ENCODE measurements around the gene REV1.

Gene REV1

DNA sequence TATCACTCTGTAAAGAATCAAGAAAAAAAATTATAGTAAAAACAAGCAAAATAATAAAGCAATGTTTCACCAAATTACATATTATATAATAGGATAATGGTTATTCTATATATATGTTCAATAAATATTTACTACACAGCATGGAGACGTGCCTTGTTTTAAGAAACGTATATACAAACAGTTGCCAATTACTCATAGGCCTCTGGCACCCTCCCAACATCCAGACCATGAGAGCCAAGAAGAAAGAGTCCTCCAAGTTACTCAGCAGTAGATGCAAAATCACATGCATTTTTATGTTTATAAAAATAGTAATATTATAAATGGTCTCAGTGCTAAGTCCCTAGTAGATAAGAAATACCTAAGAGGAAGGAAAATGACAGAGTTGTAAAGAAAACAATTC, 64.8 kb downstream of the REV1 start:
- H3K4me3 ChIP-seq (ENCODE audit: low read depth, low read length, poor library complexity, severe bottlenecking): no peak overlapping the region
- no peak overlapping the region for H3K4me2 ChIP-seq (ENCODE audit: low read length)
- H4K20me1 ChIP-seq (ENCODE audit: insufficient read depth, low read length): no peaks in the 10 kb centered on the region
- no peak overlapping the region for H2AFZ ChIP-seq (ENCODE audit: low read length)
- peaks cover 90% of the 10 kb centered on the region for H3K36me3 ChIP-seq (ENCODE audit: insufficient read depth, low read length)
- H3K79me2 ChIP-seq (ENCODE audit: insufficient read depth, low read length): no peaks in the 10 kb centered on the region
- H3K27me3 ChIP-seq (ENCODE audit: insufficient read depth, low read length): no peaks in the 10 kb centered on the region
- TF ChIP-seq, protein P1, sequence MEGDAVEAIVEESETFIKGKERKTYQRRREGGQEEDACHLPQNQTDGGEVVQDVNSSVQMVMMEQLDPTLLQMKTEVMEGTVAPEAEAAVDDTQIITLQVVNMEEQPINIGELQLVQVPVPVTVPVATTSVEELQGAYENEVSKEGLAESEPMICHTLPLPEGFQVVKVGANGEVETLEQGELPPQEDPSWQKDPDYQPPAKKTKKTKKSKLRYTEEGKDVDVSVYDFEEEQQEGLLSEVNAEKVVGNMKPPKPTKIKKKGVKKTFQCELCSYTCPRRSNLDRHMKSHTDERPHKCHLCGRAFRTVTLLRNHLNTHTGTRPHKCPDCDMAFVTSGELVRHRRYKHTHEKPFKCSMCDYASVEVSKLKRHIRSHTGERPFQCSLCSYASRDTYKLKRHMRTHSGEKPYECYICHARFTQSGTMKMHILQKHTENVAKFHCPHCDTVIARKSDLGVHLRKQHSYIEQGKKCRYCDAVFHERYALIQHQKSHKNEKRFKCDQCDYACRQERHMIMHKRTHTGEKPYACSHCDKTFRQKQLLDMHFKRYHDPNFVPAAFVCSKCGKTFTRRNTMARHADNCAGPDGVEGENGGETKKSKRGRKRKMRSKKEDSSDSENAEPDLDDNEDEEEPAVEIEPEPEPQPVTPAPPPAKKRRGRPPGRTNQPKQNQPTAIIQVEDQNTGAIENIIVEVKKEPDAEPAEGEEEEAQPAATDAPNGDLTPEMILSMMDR (IDR thresholded peaks at IDR 0.05; ENCODE audit: low read length): no peak
- no peak for TF ChIP-seq EZH2 (IDR thresholded peaks at IDR 0.05; ENCODE audit: borderline replicate concordance, low read length)
- no peaks in the 10 kb centered on the region for H3K4me1 ChIP-seq (ENCODE audit: insufficient read depth, low read length, severe bottlenecking)
- no peaks in the 10 kb centered on the region for H3F3A ChIP-seq (ENCODE audit: insufficient read depth, low read length)
- H3K27ac ChIP-seq (ENCODE audit: low read depth, low read length, poor library complexity, severe bottlenecking): no peak overlapping the region
- no peak overlapping the region for H3K9ac ChIP-seq (ENCODE audit: low read length)
- no peaks in the 10 kb centered on the region for H3K9me2 ChIP-seq (ENCODE audit: low read depth, low read length)
- H3K9me3 ChIP-seq (ENCODE audit: low read length): no peaks in the 10 kb centered on the region

DNA sequence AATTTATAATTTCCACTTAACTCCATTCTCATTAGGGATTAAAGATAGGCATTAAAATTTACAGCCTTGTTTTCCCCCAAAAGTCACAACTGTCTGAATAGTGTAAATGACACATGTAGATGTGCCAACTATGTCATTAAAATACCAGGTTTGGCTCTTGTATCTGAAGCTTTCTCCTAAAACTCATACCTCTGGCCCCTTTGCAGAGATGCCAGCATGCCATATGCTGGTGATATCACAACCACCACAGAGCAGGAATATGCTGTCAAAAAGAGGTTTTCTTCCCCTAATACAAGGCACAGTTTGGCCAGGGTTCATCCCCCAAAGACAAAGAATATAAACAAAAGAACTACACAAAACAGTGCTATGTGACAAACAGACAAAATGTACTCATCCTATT, 65.4 kb downstream of the REV1 start:
- Histone ChIP-seq H3F3A (ENCODE audit: insufficient read depth, low read length) (no peaks in the 10 kb centered on the region), H3K27ac (ENCODE audit: low read depth, low read length, poor library complexity, severe bottlenecking) (no peak overlapping the region), H3K4me3 (ENCODE audit: low read depth, low read length, poor library complexity, severe bottlenecking) (no peak overlapping the region), H3K9me3 (ENCODE audit: low read length) (no peaks in the 10 kb centered on the region), H3K9me2 (ENCODE audit: low read depth, low read length) (no peaks in the 10 kb centered on the region), H3K36me3 (ENCODE audit: insufficient read depth, low read length) (peaks cover 91% of the 10 kb centered on the region), H3K4me1 (ENCODE audit: insufficient read depth, low read length, severe bottlenecking) (no peaks in the 10 kb centered on the region), H2AFZ (ENCODE audit: low read length) (no peak overlapping the region), H3K9ac (ENCODE audit: low read length) (no peak overlapping the region), H4K20me1 (ENCODE audit: insufficient read depth, low read length) (no peaks in the 10 kb centered on the region), H3K4me2 (ENCODE audit: low read length) (no peak overlapping the region), H3K79me2 (ENCODE audit: insufficient read depth, low read length) (no peaks in the 10 kb centered on the region), H3K27me3 (ENCODE audit: insufficient read depth, low read length) (no peaks in the 10 kb centered on the region)
- TF ChIP-seq EZH2 (IDR thresholded peaks at IDR 0.05; ENCODE audit: borderline replicate concordance, low read length): no peak
- TF ChIP-seq, protein P1 (IDR thresholded peaks at IDR 0.05; ENCODE audit: low read length): no peak

DNA sequence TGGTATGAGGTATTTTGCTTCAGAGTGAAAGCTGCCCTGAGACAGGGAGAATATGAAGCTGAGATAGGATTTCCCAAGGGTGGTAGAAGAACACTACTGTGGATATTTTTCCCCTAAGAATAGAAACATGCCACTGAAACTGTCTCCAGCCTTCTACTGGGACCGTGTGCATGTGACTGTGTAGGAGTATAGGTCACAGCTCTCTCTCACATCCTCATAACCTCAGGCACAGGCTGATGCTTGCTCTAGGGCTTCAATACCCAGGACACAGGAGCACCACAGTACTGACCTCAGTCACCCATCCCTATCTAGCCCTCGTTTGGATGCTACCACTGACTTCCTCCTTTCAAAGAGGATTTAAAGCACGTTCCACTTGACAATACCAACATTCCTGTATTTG, 67.2 kb downstream of the REV1 start:
- H3K4me3 ChIP-seq (ENCODE audit: low read depth, low read length, poor library complexity, severe bottlenecking): no peak overlapping the region
- no peaks in the 10 kb centered on the region for H4K20me1 ChIP-seq (ENCODE audit: insufficient read depth, low read length)
- no peak overlapping the region for H3K27ac ChIP-seq (ENCODE audit: low read depth, low read length, poor library complexity, severe bottlenecking)
- H2AFZ ChIP-seq (ENCODE audit: low read length): no peak overlapping the region
- H3K9me2 ChIP-seq (ENCODE audit: low read depth, low read length): no peaks in the 10 kb centered on the region
- H3K4me1 ChIP-seq (ENCODE audit: insufficient read depth, low read length, severe bottlenecking): no peaks in the 10 kb centered on the region
- no peaks in the 10 kb centered on the region for H3K79me2 ChIP-seq (ENCODE audit: insufficient read depth, low read length)
- TF ChIP-seq, protein P1 (IDR thresholded peaks at IDR 0.05; ENCODE audit: low read length): no peak
- no peak overlapping the region for H3K9ac ChIP-seq (ENCODE audit: low read length)
- no peaks in the 10 kb centered on the region for H3F3A ChIP-seq (ENCODE audit: insufficient read depth, low read length)
- no peaks in the 10 kb centered on the region for H3K27me3 ChIP-seq (ENCODE audit: insufficient read depth, low read length)
- H3K9me3 ChIP-seq (ENCODE audit: low read length): no peaks in the 10 kb centered on the region
- H3K4me2 ChIP-seq (ENCODE audit: low read length): no peak overlapping the region
- peaks cover 92% of the 10 kb centered on the region for H3K36me3 ChIP-seq (ENCODE audit: insufficient read depth, low read length)

Data from OCI-LY1 (cell line).